Measurements from ENCODE around the gene ZPR1. TPM values are rescaled to one million over a fixed set of nuclear protein-coding genes. Genes with fewer than 3 reads are reported as not detected.
"Not testable (repeated sequence)": the region's sequence is repeated elsewhere in the genome, so short reads cannot be mapped to it uniquely, and the experiment has no call there.

Gene ZPR1, protein sequence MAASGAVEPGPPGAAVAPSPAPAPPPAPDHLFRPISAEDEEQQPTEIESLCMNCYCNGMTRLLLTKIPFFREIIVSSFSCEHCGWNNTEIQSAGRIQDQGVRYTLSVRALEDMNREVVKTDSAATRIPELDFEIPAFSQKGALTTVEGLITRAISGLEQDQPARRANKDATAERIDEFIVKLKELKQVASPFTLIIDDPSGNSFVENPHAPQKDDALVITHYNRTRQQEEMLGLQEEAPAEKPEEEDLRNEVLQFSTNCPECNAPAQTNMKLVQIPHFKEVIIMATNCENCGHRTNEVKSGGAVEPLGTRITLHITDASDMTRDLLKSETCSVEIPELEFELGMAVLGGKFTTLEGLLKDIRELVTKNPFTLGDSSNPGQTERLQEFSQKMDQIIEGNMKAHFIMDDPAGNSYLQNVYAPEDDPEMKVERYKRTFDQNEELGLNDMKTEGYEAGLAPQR
- total RNA-seq = 10 to 100 TPM; 31.1 to 40.7 TPM

DNA sequence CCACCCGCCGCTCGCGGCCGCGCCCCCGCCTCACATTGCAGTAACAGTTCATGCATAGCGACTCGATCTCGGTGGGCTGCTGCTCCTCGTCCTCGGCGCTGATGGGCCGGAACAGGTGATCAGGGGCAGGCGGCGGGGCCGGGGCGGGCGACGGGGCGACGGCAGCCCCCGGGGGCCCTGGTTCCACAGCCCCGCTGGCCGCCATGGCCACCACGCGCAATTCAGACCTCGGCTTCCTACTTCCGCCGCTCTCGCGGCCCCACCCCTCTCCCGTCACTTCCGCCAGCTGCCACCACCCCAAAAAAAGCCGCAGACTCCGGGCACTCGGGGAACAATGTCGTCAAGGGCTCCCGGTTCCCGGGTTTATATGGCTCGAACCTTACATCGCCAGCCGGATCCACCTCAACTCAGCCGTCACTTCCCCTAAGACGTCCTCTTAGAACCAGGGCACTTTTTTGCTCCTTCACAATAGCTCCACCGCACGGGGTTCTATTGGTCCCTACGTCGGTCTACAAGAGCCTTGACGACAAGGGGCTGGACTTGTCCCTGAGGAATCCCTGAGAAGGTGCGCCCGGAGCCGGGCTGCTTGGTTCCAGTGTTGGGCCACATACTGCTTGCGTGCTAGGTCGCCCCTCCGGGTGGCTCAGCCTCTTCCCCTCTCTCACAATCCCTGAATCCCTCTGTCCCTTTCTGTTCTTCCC is at the start of gene ZPR1:
ZPR1 (minus strand) TSS at position 238 of the 701 bp plus-strand sequence; CDS start at position 205, 33 bp downstream.
- Histone ChIP-seq H3K9me3 (no peaks in the 10 kb centered on the region), H3K4me3 (peak within 1 kb of the TSS; percentile 87), H3K36me3 (peaks cover 7% of the 10 kb centered on the region), H3K4me1 (peaks cover 6% of the 10 kb centered on the region), H3K27me3 (no peaks in the 10 kb centered on the region), H3K9ac (ENCODE audit: low read depth in 2 of 2, low read length in 2 of 2) (peak within 1 kb of the TSS; percentile 79), H3K27ac (peak within 1 kb of the TSS; percentile 53)
- DNase-seq = peak; percentile 91
- intact Hi-C loops (cut with DNase I) = no loop called here
- TF ChIP-seq, protein P1, sequence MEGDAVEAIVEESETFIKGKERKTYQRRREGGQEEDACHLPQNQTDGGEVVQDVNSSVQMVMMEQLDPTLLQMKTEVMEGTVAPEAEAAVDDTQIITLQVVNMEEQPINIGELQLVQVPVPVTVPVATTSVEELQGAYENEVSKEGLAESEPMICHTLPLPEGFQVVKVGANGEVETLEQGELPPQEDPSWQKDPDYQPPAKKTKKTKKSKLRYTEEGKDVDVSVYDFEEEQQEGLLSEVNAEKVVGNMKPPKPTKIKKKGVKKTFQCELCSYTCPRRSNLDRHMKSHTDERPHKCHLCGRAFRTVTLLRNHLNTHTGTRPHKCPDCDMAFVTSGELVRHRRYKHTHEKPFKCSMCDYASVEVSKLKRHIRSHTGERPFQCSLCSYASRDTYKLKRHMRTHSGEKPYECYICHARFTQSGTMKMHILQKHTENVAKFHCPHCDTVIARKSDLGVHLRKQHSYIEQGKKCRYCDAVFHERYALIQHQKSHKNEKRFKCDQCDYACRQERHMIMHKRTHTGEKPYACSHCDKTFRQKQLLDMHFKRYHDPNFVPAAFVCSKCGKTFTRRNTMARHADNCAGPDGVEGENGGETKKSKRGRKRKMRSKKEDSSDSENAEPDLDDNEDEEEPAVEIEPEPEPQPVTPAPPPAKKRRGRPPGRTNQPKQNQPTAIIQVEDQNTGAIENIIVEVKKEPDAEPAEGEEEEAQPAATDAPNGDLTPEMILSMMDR (IDR thresholded peaks at IDR 0.05) = no peak

DNA sequence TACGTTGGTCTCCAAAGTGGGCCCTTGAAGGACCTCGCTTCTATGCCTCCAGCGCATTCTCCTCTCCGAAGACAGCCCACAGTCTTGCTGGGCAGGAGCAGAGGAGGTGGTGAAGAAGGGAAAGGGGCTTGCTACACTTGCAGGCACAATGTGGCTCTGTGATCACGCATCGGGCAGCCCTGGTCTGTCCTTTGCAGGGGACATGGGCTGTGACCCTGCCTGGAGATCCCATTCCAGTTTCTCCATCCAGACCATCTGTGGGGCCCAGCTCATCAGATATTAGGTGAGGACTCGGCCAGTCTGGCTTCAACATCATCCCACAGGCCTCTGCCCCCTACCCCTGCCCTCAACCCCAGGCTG is 48.8 kb upstream of the ZPR1 start:
- intact Hi-C loops (cut with DNase I) = loop anchor here (5.0 kb wide), 1 partner anchor 44 kb away; the partner anchor contains the start of gene APOA5
- Histone ChIP-seq H3K9ac (ENCODE audit: low read depth in 2 of 2, low read length in 2 of 2) (no peak overlapping the region), H3K4me3 (no peak overlapping the region), H3K9me3 (no peaks in the 10 kb centered on the region), H3K27ac (no peak overlapping the region), H3K27me3 (no peaks in the 10 kb centered on the region), H3K4me1 (peaks cover 5% of the 10 kb centered on the region), H3K36me3 (no peaks in the 10 kb centered on the region)
- TF ChIP-seq, protein P1 (IDR thresholded peaks at IDR 0.05) = no peak
- DNase-seq = no peak

DNA sequence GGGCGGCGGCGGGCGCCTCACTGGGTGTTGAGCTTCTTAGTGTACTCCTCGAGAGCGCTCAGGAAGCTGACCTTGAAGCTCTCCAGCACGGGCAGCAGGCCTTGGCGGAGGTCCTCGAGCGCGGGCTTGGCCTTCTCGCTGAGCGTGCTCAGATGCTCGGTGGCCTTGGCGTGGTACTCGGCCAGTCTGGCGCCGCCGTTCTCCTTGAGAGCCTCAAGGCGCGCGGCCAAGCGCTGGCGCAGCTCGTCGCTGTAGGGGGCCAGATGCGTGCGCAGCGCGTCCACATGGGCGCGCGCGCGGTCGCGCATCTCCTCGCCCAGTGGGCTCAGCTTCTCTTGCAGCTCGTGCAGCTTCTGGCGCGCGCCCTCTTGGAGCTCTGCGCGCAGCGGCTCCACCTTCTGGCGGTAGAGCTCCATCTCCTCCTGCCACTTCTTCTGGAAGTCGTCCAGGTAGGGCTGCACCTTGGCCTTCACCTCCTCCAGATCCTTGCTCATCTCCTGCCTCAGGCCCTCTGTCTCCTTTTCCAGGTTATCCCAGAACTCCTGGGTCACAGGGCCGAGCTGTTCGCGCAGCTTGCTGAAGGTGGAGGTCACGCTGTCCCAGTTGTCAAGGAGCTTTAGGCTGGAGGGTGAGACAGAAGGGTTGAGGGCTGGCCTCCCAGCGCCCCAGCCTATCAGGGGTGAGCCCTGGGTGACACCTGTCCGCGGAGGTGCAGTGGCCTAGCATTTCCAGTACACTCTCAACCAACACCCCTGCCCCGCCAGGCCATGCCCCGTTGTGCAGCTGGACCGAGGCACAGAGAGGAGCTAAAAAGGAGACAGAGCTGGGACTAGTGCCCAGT is 48.2 kb upstream of the ZPR1 start:
- DNase-seq = peak; percentile 87
- intact Hi-C loops (cut with DNase I) = loop anchor here (5.0 kb wide), 1 partner anchor 44 kb away; the partner anchor contains the start of gene APOA5
- Histone ChIP-seq H3K9ac (ENCODE audit: low read depth in 2 of 2, low read length in 2 of 2) (no peak overlapping the region), H3K9me3 (no peaks in the 10 kb centered on the region), H3K27me3 (no peaks in the 10 kb centered on the region), H3K27ac (peak overlapping the region; percentile 44), H3K4me1 (peaks cover 5% of the 10 kb centered on the region), H3K4me3 (peak overlapping the region; percentile 31), H3K36me3 (no peaks in the 10 kb centered on the region)
- TF ChIP-seq, protein P1 (IDR thresholded peaks at IDR 0.05) = peak; percentile 29

DNA sequence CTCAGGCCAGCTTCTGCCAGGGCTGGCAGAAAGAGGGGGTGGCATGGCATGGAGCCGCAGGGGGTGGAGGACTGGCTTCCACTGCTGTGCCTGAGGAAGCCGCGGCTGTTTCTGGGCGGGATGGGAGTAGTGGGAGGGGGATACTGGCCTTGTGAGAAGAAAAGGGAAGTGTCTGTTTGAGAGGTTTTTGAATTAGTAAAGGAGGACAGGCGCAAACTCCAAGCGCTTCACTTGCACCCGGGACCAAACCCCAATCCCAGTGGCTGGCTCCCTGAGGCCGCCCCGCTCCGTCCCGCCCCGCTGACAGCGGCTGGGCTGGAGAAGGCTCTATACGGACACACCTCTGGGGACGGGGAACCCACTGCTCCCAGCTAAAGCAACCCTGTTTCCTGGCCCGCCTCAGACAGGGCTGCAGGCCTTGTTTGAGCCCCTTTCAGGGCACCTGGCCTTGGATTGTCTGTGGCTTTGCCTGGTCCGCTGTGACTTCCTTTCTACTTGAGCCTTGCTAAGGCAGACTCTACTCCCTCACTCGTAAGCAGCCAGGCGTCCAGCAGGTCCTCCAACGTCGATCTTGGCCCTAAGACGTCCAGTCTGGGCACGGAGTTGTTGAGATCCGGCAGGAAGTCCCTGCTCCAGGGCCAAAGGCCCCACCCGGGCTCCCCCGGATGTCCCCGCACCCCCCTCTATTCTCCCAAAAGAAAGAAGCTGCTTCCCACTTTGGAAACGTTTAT is 47.4 kb upstream of the ZPR1 start:
- Histone ChIP-seq H3K36me3 (no peaks in the 10 kb centered on the region), H3K4me3 (peak overlapping the region; percentile 31), H3K4me1 (peaks cover 5% of the 10 kb centered on the region), H3K9ac (ENCODE audit: low read depth in 2 of 2, low read length in 2 of 2) (no peak overlapping the region), H3K9me3 (no peaks in the 10 kb centered on the region), H3K27me3 (no peaks in the 10 kb centered on the region), H3K27ac (peak overlapping the region; percentile 44)
- intact Hi-C loops (cut with DNase I) = loop anchor here (5.0 kb wide), 1 partner anchor 43 kb away; the partner anchor contains the start of gene APOA5
- DNase-seq = no peak
- TF ChIP-seq, protein P1 (IDR thresholded peaks at IDR 0.05) = no peak

DNA sequence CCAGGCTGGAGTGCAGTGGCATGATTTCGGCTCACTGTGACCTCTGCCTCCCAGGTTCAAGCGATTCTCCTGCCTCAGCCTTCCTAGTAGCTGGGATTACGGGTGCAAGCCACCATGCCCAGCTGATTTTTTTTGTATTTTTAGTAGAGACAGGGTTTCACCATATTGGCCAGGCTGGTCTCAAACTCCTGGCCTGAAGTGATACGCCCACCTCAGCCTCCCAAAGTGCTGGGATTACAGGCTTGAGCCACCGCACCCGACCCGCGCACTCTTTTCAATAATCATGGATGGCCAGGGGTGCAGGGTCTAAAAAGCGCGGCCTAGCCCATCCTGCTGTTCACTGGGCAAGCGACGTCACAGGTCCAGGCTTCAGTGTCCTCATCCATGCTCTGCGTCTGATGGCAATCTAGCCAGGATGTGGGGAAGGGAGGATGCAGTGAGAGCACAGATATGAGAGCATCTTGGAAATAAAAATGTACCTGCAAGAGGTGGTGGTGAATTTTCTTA is 46.8 kb upstream of the ZPR1 start:
- H3K9me3 ChIP-seq; H3K27me3 ChIP-seq; H3K27ac ChIP-seq; H3K9ac ChIP-seq (ENCODE audit: low read depth in 2 of 2, low read length in 2 of 2); H3K36me3 ChIP-seq; H3K4me3 ChIP-seq; DNase-seq; H3K4me1 ChIP-seq: not testable (repeated sequence)
- intact Hi-C loops (cut with DNase I) = loop anchor here (5.0 kb wide), 1 partner anchor 42 kb away; the partner anchor contains the start of gene APOA5

All from colonic mucosa (tissue), 4 donors.